WTC11 (cell line): Measurements from ENCODE around the gene HIP1R. TPM values are rescaled to one million over a fixed set of nuclear protein-coding genes. Genes with fewer than 3 reads are reported as not detected.
"Not testable (repeated sequence)": the region's sequence is repeated elsewhere in the genome, so short reads cannot be mapped to it uniquely, and the experiment has no call there.

Source experiments
- ATAC-seq: fragments of 200-7000 bp; cut with Tn5 transposase; 2 replicates; pipeline ENCODE4 v1.10.0; 2021; ENCODE audit warnings: mild to moderate bottlenecking, moderate library complexity
- CTCF ChIA-PET: fragments of 300-600 bp; sonication (Branson Sonifier 250); formaldehyde crosslinking; loops from one replicate; lab custom pipeline; 2021; ENCODE audit warnings: antibody characterized with exemption; lab: Charles Lee
- POLR2A ChIA-PET: fragments of 350-600 bp; sonication (Branson Sonifier 250); formaldehyde crosslinking; loops from one replicate; lab custom pipeline; 2021; ENCODE audit warnings: antibody characterized with exemption; lab: Charles Lee
- DNase-seq: peaks from one replicate; pipeline ENCODE4 v3.0.0; 2021; ENCODE audit warnings: low spot score
- H3K27ac Mint-ChIP-seq: 2 replicates; pipeline ENCODE4 v1.8.0; 2021; ENCODE audit warnings: mixed read lengths
- H3K27me3 Mint-ChIP-seq: 2 replicates; pipeline ENCODE4 v1.8.0; 2021; ENCODE audit warnings: low read depth, mild to moderate bottlenecking, moderate library complexity, mixed read lengths
- H3K36me3 Mint-ChIP-seq: 2 replicates; pipeline ENCODE4 v1.8.0; 2021; ENCODE audit warnings: mixed read lengths
- H3K4me1 Mint-ChIP-seq: 2 replicates; pipeline ENCODE4 v1.8.0; 2022; ENCODE audit warnings: mixed read lengths
- H3K4me3 Mint-ChIP-seq: 2 replicates; pipeline ENCODE4 v1.8.0; 2021; ENCODE audit warnings: mild to moderate bottlenecking, moderate library complexity, mixed read lengths
- H3K9me3 Mint-ChIP-seq: 2 replicates; pipeline ENCODE4 v1.8.0; 2021; ENCODE audit warnings: mixed read lengths
- AR ChIP-seq: fragments of 250-450 bp; sonication (Bioruptor Pico); IDR thresholded peaks from 2 replicates; pipeline ENCODE4 v1.9.0; 2021; ENCODE audit warnings: mild to moderate bottlenecking
- CDX4 ChIP-seq: fragments of 250-450 bp; sonication (Bioruptor Pico); IDR thresholded peaks from 2 replicates; pipeline ENCODE4 v1.9.0; 2021; ENCODE audit warnings: moderate library complexity, mild to moderate bottlenecking, inconsistent platforms, borderline replicate concordance
- CREM ChIP-seq: sonication (generic); formaldehyde crosslinking; IDR thresholded peaks from 2 replicates; pipeline ENCODE4 v1.8.1; 2022; ENCODE audit warnings: mild to moderate bottlenecking, missing genetic modification reagents, moderate library complexity
- EMX1 ChIP-seq: fragments of 250-450 bp; sonication (Bioruptor Pico); IDR thresholded peaks from 2 replicates; pipeline ENCODE4 v1.8.0; 2021; ENCODE audit warnings: mild to moderate bottlenecking
- ERG ChIP-seq: fragments of 250-450 bp; sonication (Bioruptor Pico); IDR thresholded peaks from 2 replicates; pipeline ENCODE4 v1.8.0; 2021; ENCODE audit warnings: mild to moderate bottlenecking
- FOXP1 ChIP-seq: sonication (generic); formaldehyde crosslinking; IDR thresholded peaks from 2 replicates; pipeline ENCODE4 v1.8.0; 2022; ENCODE audit warnings: missing genetic modification reagents, mild to moderate bottlenecking, moderate library complexity, borderline replicate concordance
- FOXP4 ChIP-seq: sonication (generic); formaldehyde crosslinking; IDR thresholded peaks from 2 replicates; pipeline ENCODE4 v1.8.0; 2022; ENCODE audit warnings: mild to moderate bottlenecking, missing genetic modification reagents
- GTF2I ChIP-seq: fragments of 250-450 bp; sonication (Bioruptor Pico); conservative IDR thresholded peaks from 2 replicates; pipeline ENCODE4 v1.4.0; 2021; ENCODE audit warnings: mild to moderate bottlenecking
- HMGA2 ChIP-seq: fragments of 250-450 bp; sonication (Bioruptor Pico); IDR thresholded peaks from 2 replicates; pipeline ENCODE4 v1.4.0; 2021; ENCODE audit warnings: mild to moderate bottlenecking, moderate library complexity
- JAZF1 ChIP-seq: fragments of 250-450 bp; sonication (Bioruptor Pico); IDR thresholded peaks from 2 replicates; pipeline ENCODE4 v1.9.0; 2021; ENCODE audit warnings: moderate library complexity, mild to moderate bottlenecking, inconsistent platforms
- KAT7 ChIP-seq: sonication (generic); formaldehyde crosslinking; IDR thresholded peaks from 2 replicates; pipeline ENCODE4 v1.8.1; 2023; ENCODE audit warnings: missing genetic modification reagents, mild to moderate bottlenecking, borderline replicate concordance
- MLX ChIP-seq: sonication (generic); formaldehyde crosslinking; IDR thresholded peaks from 2 replicates; pipeline ENCODE4 v1.8.1; 2023; ENCODE audit warnings: mild to moderate bottlenecking, missing genetic modification reagents, moderate library complexity
- MYBL2 ChIP-seq: sonication (generic); formaldehyde crosslinking; IDR thresholded peaks from 2 replicates; pipeline ENCODE4 v1.8.1; 2023; ENCODE audit warnings: mild to moderate bottlenecking, moderate library complexity, missing genetic modification reagents
- SP1 ChIP-seq: sonication (generic); formaldehyde crosslinking; conservative IDR thresholded peaks from 2 replicates; pipeline ENCODE4 v1.8.1; 2022; ENCODE audit warnings: missing genetic modification reagents
- TCF7 ChIP-seq: sonication (generic); formaldehyde crosslinking; IDR thresholded peaks from 2 replicates; pipeline ENCODE4 v1.8.0; 2022; ENCODE audit warnings: mild to moderate bottlenecking, low read depth, missing genetic modification reagents, moderate library complexity
- ZBTB43 ChIP-seq: sonication (generic); formaldehyde crosslinking; IDR thresholded peaks from 2 replicates; pipeline ENCODE4 v1.8.1; 2023; ENCODE audit warnings: mild to moderate bottlenecking, missing genetic modification reagents
- ZNF219 ChIP-seq: sonication (generic); formaldehyde crosslinking; IDR thresholded peaks from 2 replicates; pipeline ENCODE4 v1.8.0; 2023; ENCODE audit warnings: missing genetic modification reagents, mild to moderate bottlenecking, borderline replicate concordance
- ZNF263 ChIP-seq: sonication (generic); formaldehyde crosslinking; IDR thresholded peaks from 2 replicates; pipeline ENCODE4 v1.8.1; 2022; ENCODE audit warnings: low read depth, mild to moderate bottlenecking, moderate library complexity, missing genetic modification reagents
- ZNF281 ChIP-seq: sonication (generic); formaldehyde crosslinking; IDR thresholded peaks from 2 replicates; pipeline ENCODE4 v1.8.0; 2023; ENCODE audit warnings: mild to moderate bottlenecking, missing genetic modification reagents
- ZNF396 ChIP-seq: fragments of 250-450 bp; sonication (Bioruptor Pico); IDR thresholded peaks from 2 replicates; pipeline ENCODE4 v1.8.0; 2021; ENCODE audit warnings: mild to moderate bottlenecking, moderate library complexity, borderline replicate concordance
- total RNA-seq: library from RNA; stranded (reverse); gene quantifications from 3 replicates; pipeline ENCODE4 v1.2.3, GENCODE V29; 2021

Gene HIP1R
- total RNA-seq, 1 experiment from 2014 or later = 45.2 TPM

GRCh38 chr12:122874081-122874480, 38.8 kb downstream of the HIP1R start:
- POLR2A ChIA-PET = no interaction called here
- Mint-ChIP-seq H3K4me1 (peaks cover 36% of the 10 kb centered on the region), H3K27ac (no peak overlapping the region), H3K27me3 (peaks cover 100% of the 10 kb centered on the region), H3K9me3 (no peaks in the 10 kb centered on the region), H3K36me3 (peaks cover 20% of the 10 kb centered on the region), H3K4me3 (no peak overlapping the region)
- CTCF ChIA-PET = interaction anchor here (1.0 kb wide), 1 partner anchor 17 kb away, joined by 4 read pairs; no protein-coding TSS in a partner anchor
- peak; percentile 34 for ATAC-seq
- DNase-seq = no peak
- no peak for TF ChIP-seq ERG (CRISPR knock-in tag)
- TF ChIP-seq EMX1 (CRISPR knock-in tag) = no peak

- TF ChIP-seq TCF7 (CRISPR knock-in tag) (no peak), ZNF281 (CRISPR knock-in tag) (no peak), FOXP4 (no peak), MYBL2 (CRISPR knock-in tag) (no peak), FOXP1 (no peak), KAT7 (CRISPR knock-in tag) (no peak), JAZF1 (CRISPR knock-in tag) (no peak), MLX (CRISPR knock-in tag) (no peak), GTF2I (CRISPR knock-in tag) (no peak), ZNF219 (CRISPR knock-in tag) (no peak), ZNF263 (CRISPR knock-in tag) (no peak), ZNF396 (no peak), ZBTB43 (CRISPR knock-in tag) (no peak), HMGA2 (CRISPR knock-in tag) (no peak), EMX1 (CRISPR knock-in tag) (no peak), SP1 (CRISPR knock-in tag) (no peak), CDX4 (CRISPR knock-in tag) (no peak), CREM (CRISPR knock-in tag) (no peak), AR (CRISPR knock-in tag) (no peak)
- Mint-ChIP-seq H3K36me3 (peaks cover 6% of the 10 kb centered on the region), H3K27ac (no peak overlapping the region), H3K9me3 (no peaks in the 10 kb centered on the region), H3K4me3 (no peak overlapping the region), H3K4me1 (peaks cover 40% of the 10 kb centered on the region), H3K27me3 (peaks cover 100% of the 10 kb centered on the region)
- ATAC-seq (peak; percentile 32; the same call in 1 of the 2 replicates), DNase-seq (no peak)
- ChIA-PET CTCF (no interaction called here), POLR2A (interaction anchor here (0.6 kb wide), 1 partner anchor 16 kb away, joined by 3 read pairs; no protein-coding TSS in a partner anchor)
These were observed 40.4 kb downstream of the HIP1R start for GRCh38 chr12:122875590-122876220.

- POLR2A ChIA-PET = not testable (repeated sequence)
- peaks cover 45% of the 10 kb centered on the region for H3K4me1 Mint-ChIP-seq
These were observed 41.0 kb downstream of the HIP1R start for GRCh38 chr12:122876281-122876680.

More at GRCh38 chr12:122876281-122876680, 41.0 kb downstream of the HIP1R start:
- H3K9me3 Mint-ChIP-seq, H3K36me3 Mint-ChIP-seq, DNase-seq, H3K4me3 Mint-ChIP-seq, H3K27ac Mint-ChIP-seq, CTCF ChIA-PET, ATAC-seq: not testable (repeated sequence)
- H3K27me3 Mint-ChIP-seq = peaks cover 100% of the 10 kb centered on the region
